ENCODE measurements around the gene METRNL. TPM values are rescaled to one million over a fixed set of nuclear protein-coding genes. Genes with fewer than 3 reads are reported as not detected.

METRNL gene
- total RNA-seq, 1 experiment from 2014 or later: 33.8 TPM

DNA sequence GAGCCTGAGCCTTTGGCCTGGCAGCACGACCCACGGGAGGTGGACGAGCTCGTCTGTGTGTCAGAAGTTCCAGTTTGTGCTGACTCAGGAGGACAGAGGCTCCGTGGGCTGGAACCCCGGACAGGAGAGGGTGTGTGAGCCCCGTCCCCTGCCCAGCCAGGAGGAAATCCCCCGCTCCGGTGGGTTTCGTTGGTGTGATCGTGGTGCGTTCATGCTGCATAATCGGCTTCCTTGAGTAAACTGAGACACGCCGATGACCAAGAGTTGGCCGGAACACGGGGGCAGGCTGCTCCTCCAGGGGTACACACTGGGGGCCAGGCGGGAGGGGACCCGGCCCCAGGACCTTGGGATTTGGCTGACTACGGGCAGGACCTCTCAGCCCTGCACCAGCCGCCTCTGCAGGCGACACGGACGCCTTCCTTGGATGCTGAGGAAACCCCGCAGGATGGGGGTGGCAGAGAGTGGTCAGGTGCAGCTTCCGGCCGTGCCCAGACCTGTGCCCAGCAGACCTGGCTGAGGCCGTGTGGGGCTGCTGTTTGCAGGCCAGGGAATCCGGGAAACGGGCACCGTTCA lies 8.5 kb downstream of the METRNL start:
- H3K4me3 Mint-ChIP-seq (ENCODE audit: unreplicated experiment): no peak overlapping the region
- no peaks in the 10 kb centered on the region for H3K27me3 Mint-ChIP-seq (ENCODE audit: insufficient read depth, unreplicated experiment)
- no TSS peak for BruUV-seq (replicated peaks)
- H3K9me3 Mint-ChIP-seq (ENCODE audit: unreplicated experiment): no peaks in the 10 kb centered on the region
- Histone ChIP-seq H3K9me3 (no peaks in the 10 kb centered on the region), H3K4me3 (ENCODE audit: low read depth, low read length) (no peak overlapping the region), H3K4me1 (peaks cover 76% of the 10 kb centered on the region), H3K36me3 (ENCODE audit: control insufficient read depth, insufficient read depth, low read length) (peaks cover 4% of the 10 kb centered on the region), H3K27me3 (replicated peaks; ENCODE audit: control insufficient read depth, insufficient read depth, low read length) (no peaks in the 10 kb centered on the region)
- CTCF ChIA-PET: no interaction called here
- POLR2A ChIA-PET: no interaction called here
- H3K27ac Mint-ChIP-seq (ENCODE audit: unreplicated experiment): no peak overlapping the region
- intact Hi-C loops (cut with micrococcal nuclease; ENCODE audit: unreplicated experiment): no loop called here
- peaks cover 43% of the 10 kb centered on the region for H3K4me1 Mint-ChIP-seq (ENCODE audit: low read depth, unreplicated experiment)
- TF ChIP-seq, protein P1, sequence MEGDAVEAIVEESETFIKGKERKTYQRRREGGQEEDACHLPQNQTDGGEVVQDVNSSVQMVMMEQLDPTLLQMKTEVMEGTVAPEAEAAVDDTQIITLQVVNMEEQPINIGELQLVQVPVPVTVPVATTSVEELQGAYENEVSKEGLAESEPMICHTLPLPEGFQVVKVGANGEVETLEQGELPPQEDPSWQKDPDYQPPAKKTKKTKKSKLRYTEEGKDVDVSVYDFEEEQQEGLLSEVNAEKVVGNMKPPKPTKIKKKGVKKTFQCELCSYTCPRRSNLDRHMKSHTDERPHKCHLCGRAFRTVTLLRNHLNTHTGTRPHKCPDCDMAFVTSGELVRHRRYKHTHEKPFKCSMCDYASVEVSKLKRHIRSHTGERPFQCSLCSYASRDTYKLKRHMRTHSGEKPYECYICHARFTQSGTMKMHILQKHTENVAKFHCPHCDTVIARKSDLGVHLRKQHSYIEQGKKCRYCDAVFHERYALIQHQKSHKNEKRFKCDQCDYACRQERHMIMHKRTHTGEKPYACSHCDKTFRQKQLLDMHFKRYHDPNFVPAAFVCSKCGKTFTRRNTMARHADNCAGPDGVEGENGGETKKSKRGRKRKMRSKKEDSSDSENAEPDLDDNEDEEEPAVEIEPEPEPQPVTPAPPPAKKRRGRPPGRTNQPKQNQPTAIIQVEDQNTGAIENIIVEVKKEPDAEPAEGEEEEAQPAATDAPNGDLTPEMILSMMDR (IDR thresholded peaks at IDR 0.05; ENCODE audit: insufficient read depth in 1 of 2, low read depth in 1 of 2, low read length in 1 of 2, severe bottlenecking in 1 of 2, unreplicated experiment in 1 of 2): no peak
- H3K36me3 Mint-ChIP-seq (ENCODE audit: insufficient read depth, unreplicated experiment): peaks cover 60% of the 10 kb centered on the region
- DNase-seq: no peak

DNA sequence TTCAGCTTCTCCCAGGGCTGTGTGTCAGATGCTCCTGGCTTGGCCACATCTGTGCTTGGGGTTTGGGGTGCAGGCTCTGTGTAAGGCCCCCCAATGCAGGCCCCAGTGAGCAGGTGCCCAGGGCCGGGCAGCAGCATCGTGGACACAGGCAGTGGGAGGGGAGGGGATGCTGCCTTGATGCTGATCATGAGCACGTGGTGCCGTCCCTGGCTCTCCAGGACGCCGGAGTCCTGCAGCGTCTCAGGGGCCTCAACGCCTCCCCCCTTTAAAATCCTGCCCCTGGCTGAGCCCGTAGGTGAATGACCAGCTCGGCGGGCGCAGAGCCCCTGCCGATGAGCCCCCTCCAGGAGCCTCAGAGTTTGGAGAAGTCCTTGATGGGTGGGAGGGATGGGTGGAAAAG lies 9.0 kb downstream of the METRNL start:
- POLR2A ChIA-PET: no interaction called here
- Histone ChIP-seq H3K4me1 (peaks cover 71% of the 10 kb centered on the region), H3K9me3 (no peaks in the 10 kb centered on the region), H3K36me3 (ENCODE audit: control insufficient read depth, insufficient read depth, low read length) (peaks cover 3% of the 10 kb centered on the region), H3K27me3 (replicated peaks; ENCODE audit: control insufficient read depth, insufficient read depth, low read length) (no peaks in the 10 kb centered on the region), H3K4me3 (ENCODE audit: low read depth, low read length) (no peak overlapping the region)
- Mint-ChIP-seq H3K36me3 (ENCODE audit: insufficient read depth, unreplicated experiment) (peaks cover 59% of the 10 kb centered on the region), H3K4me3 (ENCODE audit: unreplicated experiment) (no peak overlapping the region), H3K27me3 (ENCODE audit: insufficient read depth, unreplicated experiment) (no peaks in the 10 kb centered on the region), H3K27ac (ENCODE audit: unreplicated experiment) (no peak overlapping the region), H3K4me1 (ENCODE audit: low read depth, unreplicated experiment) (peaks cover 37% of the 10 kb centered on the region), H3K9me3 (ENCODE audit: unreplicated experiment) (no peaks in the 10 kb centered on the region)
- TF ChIP-seq, protein P1 (IDR thresholded peaks at IDR 0.05; ENCODE audit: insufficient read depth in 1 of 2, low read depth in 1 of 2, low read length in 1 of 2, severe bottlenecking in 1 of 2, unreplicated experiment in 1 of 2): no peak
- CTCF ChIA-PET: no interaction called here
- DNase-seq: no peak
- no TSS peak for BruUV-seq (replicated peaks)
- intact Hi-C loops (cut with micrococcal nuclease; ENCODE audit: unreplicated experiment): no loop called here

DNA sequence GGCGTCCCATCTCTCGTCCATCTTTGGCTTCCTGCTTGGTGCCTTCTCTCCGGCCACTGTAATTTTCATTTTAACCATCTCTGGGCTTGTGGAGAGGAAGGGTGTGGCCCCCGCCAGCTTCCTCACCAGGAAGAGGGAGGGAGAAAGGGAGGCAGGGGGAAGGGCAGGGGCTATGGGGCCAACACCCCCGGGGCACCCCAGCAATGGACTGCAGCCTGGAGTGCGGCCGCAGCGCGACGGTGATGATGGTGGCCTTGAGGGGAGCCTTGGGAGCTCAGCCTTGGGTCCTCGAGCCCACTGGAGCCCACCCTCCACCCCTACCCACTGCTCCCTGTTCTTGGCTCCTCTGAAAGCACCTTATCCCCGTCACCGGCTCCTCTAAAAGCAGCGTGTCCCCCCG lies 9.5 kb downstream of the METRNL start:
- intact Hi-C loops (cut with micrococcal nuclease; ENCODE audit: unreplicated experiment): no loop called here
- no peak for DNase-seq
- TF ChIP-seq, protein P1 (IDR thresholded peaks at IDR 0.05; ENCODE audit: insufficient read depth in 1 of 2, low read depth in 1 of 2, low read length in 1 of 2, severe bottlenecking in 1 of 2, unreplicated experiment in 1 of 2): no peak
- Histone ChIP-seq H3K36me3 (ENCODE audit: control insufficient read depth, insufficient read depth, low read length) (peaks cover 3% of the 10 kb centered on the region), H3K4me1 (peaks cover 66% of the 10 kb centered on the region), H3K4me3 (ENCODE audit: low read depth, low read length) (no peak overlapping the region), H3K9me3 (no peaks in the 10 kb centered on the region), H3K27me3 (replicated peaks; ENCODE audit: control insufficient read depth, insufficient read depth, low read length) (no peaks in the 10 kb centered on the region)
- H3K27me3 Mint-ChIP-seq (ENCODE audit: insufficient read depth, unreplicated experiment): no peaks in the 10 kb centered on the region
- CTCF ChIA-PET: no interaction called here
- BruUV-seq (replicated peaks): no TSS peak
- peaks cover 57% of the 10 kb centered on the region for H3K36me3 Mint-ChIP-seq (ENCODE audit: insufficient read depth, unreplicated experiment)
- POLR2A ChIA-PET: interaction anchor here (0.6 kb wide), 1 partner anchor 30 kb away, joined by 3 read pairs; no protein-coding TSS in a partner anchor
- H3K27ac Mint-ChIP-seq (ENCODE audit: unreplicated experiment): peak overlapping the region; percentile 86
- H3K9me3 Mint-ChIP-seq (ENCODE audit: unreplicated experiment): no peaks in the 10 kb centered on the region
- H3K4me3 Mint-ChIP-seq (ENCODE audit: unreplicated experiment): peak overlapping the region; percentile 53
- peaks cover 33% of the 10 kb centered on the region for H3K4me1 Mint-ChIP-seq (ENCODE audit: low read depth, unreplicated experiment)

All from Caco-2 (cell line).